ENCODE results near the gene TLE4.

GRCh38 chr9:79592726-79593493 is 21.1 kb downstream of the TLE4 start:
- no peak for TF ChIP-seq CTCF (conservative IDR thresholded peaks at IDR 0.05; ENCODE audit: low read length)
- TF ChIP-seq EZH2phosphoT487 (IDR thresholded peaks at IDR 0.05; ENCODE audit: borderline replicate concordance) = peak; percentile 76

Data from Loucy (cell line).